HEK293 (cell line): Measurements from ENCODE around the gene SLC19A1.

Experiments used
- BCL11A ChIP-seq: fragments of 450-650 bp; formaldehyde crosslinking; IDR thresholded peaks from 2 replicates; pipeline ENCODE4 v1.5.1; 2016; ENCODE audit warnings: low read depth, missing biosample characterization, missing genetic modification characterization
- HOXA7 ChIP-seq: sonication (generic); formaldehyde crosslinking; IDR thresholded peaks from 2 replicates; pipeline ENCODE4 v1.8.1; 2022; ENCODE audit warnings: missing genetic modification reagents, borderline replicate concordance
- KLF1 ChIP-seq: fragments of 450-650 bp; formaldehyde crosslinking; IDR thresholded peaks from 2 replicates; pipeline ENCODE4 v1.5.1; 2016; ENCODE audit warnings: missing biosample characterization, missing genetic modification characterization
- KLF7 ChIP-seq: fragments of 450-650 bp; formaldehyde crosslinking; IDR thresholded peaks from 2 replicates; pipeline ENCODE4 v1.5.1; 2016; ENCODE audit warnings: missing biosample characterization, missing genetic modification characterization, borderline replicate concordance
- WT1 ChIP-seq: fragments of 450-650 bp; formaldehyde crosslinking; IDR thresholded peaks from 2 replicates; pipeline ENCODE4 v1.5.1; 2016; ENCODE audit warnings: missing biosample characterization, missing genetic modification characterization
- YY2 ChIP-seq: fragments of 450-650 bp; formaldehyde crosslinking; IDR thresholded peaks from 2 replicates; pipeline ENCODE4 v1.5.1; 2016; ENCODE audit warnings: missing biosample characterization, missing genetic modification characterization
- ZBTB20 ChIP-seq: fragments of 450-650 bp; formaldehyde crosslinking; IDR thresholded peaks from 2 replicates; pipeline ENCODE4 v1.5.1; 2016; ENCODE audit warnings: missing biosample characterization, missing genetic modification characterization
- ZNF768 ChIP-seq: fragments of 450-650 bp; formaldehyde crosslinking; IDR thresholded peaks from 2 replicates; pipeline ENCODE4 v1.5.1; 2018; ENCODE audit warnings: missing biosample characterization, mild to moderate bottlenecking, missing genetic modification characterization
- TF ChIP-seq, protein P1 (sequence below): fragments of 450-650 bp; formaldehyde crosslinking; IDR thresholded peaks from 2 replicates; pipeline ENCODE4 v1.5.1; 2016; ENCODE audit warnings: missing biosample characterization, missing genetic modification characterization
- TF ChIP-seq, protein P2 (sequence below): fragments of 450-650 bp; formaldehyde crosslinking; IDR thresholded peaks from 2 replicates; pipeline ENCODE4 v1.5.1; 2016; ENCODE audit warnings: missing biosample characterization, missing genetic modification characterization
- TF ChIP-seq, protein P3 (sequence below): fragments of 450-650 bp; formaldehyde crosslinking; IDR thresholded peaks from 2 replicates; pipeline ENCODE4 v1.5.1; 2016; ENCODE audit warnings: missing biosample characterization, missing genetic modification characterization
- TF ChIP-seq, protein P4 (sequence below): fragments of 450-650 bp; formaldehyde crosslinking; IDR thresholded peaks from 2 replicates; pipeline ENCODE4 v1.5.1; 2016; ENCODE audit warnings: missing biosample characterization, missing genetic modification characterization
- TF ChIP-seq, protein P5 (sequence below): fragments of 450-650 bp; formaldehyde crosslinking; IDR thresholded peaks from 2 replicates; pipeline ENCODE4 v1.5.1; 2016; ENCODE audit warnings: missing biosample characterization, missing genetic modification characterization, low read depth

DNA sequence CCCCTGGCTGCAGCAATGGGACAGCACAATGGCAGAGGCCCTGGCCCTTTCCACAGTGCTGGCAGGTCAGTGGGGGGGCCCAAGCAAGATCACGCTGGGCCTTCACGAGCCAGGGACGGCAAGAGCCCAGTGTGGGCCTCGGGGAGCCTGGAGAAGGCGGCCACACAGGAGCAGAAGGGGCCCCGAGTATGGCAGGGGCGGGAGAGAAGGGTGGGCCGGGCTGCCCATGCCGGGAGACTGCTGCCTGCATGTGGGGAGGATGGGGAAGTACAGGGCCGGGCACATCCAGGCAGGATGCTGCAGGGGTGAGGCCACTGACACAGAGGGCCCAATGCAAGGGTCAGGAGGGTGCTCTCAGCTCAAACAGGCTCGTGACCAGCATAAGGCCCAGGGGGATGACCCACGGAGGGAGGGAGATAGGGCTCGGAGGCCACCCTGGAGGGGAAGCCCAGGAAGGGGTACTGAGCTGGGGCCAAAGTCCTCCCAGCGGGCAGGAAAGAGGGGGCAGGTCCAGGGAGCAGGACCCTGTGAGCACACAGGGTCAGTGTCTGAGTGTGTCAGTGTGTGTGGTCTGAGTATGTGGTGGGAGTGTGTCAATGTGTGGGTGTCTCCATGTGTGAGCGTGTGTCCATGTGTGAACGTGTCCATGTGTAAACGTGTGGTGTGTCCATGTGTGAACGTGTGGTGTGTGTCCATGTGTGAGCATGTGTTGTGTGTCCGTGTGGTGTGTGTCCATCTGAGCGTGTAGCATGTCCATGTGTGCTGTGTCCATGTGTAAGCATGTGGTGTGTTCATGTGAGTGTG is 13.1 kb downstream of the SLC19A1 start:
- TF ChIP-seq, protein P1, sequence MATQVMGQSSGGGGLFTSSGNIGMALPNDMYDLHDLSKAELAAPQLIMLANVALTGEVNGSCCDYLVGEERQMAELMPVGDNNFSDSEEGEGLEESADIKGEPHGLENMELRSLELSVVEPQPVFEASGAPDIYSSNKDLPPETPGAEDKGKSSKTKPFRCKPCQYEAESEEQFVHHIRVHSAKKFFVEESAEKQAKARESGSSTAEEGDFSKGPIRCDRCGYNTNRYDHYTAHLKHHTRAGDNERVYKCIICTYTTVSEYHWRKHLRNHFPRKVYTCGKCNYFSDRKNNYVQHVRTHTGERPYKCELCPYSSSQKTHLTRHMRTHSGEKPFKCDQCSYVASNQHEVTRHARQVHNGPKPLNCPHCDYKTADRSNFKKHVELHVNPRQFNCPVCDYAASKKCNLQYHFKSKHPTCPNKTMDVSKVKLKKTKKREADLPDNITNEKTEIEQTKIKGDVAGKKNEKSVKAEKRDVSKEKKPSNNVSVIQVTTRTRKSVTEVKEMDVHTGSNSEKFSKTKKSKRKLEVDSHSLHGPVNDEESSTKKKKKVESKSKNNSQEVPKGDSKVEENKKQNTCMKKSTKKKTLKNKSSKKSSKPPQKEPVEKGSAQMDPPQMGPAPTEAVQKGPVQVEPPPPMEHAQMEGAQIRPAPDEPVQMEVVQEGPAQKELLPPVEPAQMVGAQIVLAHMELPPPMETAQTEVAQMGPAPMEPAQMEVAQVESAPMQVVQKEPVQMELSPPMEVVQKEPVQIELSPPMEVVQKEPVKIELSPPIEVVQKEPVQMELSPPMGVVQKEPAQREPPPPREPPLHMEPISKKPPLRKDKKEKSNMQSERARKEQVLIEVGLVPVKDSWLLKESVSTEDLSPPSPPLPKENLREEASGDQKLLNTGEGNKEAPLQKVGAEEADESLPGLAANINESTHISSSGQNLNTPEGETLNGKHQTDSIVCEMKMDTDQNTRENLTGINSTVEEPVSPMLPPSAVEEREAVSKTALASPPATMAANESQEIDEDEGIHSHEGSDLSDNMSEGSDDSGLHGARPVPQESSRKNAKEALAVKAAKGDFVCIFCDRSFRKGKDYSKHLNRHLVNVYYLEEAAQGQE (tag by site-specific recombination), result no peak
- TF ChIP-seq, protein P2, sequence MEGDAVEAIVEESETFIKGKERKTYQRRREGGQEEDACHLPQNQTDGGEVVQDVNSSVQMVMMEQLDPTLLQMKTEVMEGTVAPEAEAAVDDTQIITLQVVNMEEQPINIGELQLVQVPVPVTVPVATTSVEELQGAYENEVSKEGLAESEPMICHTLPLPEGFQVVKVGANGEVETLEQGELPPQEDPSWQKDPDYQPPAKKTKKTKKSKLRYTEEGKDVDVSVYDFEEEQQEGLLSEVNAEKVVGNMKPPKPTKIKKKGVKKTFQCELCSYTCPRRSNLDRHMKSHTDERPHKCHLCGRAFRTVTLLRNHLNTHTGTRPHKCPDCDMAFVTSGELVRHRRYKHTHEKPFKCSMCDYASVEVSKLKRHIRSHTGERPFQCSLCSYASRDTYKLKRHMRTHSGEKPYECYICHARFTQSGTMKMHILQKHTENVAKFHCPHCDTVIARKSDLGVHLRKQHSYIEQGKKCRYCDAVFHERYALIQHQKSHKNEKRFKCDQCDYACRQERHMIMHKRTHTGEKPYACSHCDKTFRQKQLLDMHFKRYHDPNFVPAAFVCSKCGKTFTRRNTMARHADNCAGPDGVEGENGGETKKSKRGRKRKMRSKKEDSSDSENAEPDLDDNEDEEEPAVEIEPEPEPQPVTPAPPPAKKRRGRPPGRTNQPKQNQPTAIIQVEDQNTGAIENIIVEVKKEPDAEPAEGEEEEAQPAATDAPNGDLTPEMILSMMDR (tag by site-specific recombination), result no peak
- TF ChIP-seq, protein P3, sequence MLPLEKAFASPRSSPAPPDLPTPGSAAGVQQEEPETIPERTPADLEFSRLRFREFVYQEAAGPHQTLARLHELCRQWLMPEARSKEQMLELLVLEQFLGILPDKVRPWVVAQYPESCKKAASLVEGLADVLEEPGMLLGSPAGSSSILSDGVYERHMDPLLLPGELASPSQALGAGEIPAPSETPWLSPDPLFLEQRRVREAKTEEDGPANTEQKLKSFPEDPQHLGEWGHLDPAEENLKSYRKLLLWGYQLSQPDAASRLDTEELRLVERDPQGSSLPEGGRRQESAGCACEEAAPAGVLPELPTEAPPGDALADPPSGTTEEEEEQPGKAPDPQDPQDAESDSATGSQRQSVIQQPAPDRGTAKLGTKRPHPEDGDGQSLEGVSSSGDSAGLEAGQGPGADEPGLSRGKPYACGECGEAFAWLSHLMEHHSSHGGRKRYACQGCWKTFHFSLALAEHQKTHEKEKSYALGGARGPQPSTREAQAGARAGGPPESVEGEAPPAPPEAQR (tag by site-specific recombination), result no peak
- TF ChIP-seq, protein P4, sequence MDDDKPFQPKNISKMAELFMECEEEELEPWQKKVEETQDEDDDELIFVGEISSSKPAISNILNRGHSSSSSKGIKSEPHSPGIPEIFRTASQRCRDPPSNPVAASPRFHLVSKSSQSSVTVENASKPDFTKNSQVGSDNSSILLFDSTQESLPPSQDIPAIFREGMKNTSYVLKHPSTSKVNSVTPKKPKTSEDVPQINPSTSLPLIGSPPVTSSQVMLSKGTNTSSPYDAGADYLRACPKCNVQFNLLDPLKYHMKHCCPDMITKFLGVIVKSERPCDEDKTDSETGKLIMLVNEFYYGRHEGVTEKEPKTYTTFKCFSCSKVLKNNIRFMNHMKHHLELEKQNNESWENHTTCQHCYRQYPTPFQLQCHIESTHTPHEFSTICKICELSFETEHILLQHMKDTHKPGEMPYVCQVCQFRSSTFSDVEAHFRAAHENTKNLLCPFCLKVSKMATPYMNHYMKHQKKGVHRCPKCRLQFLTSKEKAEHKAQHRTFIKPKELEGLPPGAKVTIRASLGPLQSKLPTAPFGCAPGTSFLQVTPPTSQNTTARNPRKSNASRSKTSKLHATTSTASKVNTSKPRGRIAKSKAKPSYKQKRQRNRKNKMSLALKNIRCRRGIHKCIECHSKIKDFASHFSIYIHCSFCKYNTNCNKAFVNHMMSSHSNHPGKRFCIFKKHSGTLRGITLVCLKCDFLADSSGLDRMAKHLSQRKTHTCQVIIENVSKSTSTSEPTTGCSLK (tag by site-specific recombination), result no peak
- TF ChIP-seq WT1 (tag by site-specific recombination) (no peak), HOXA7 (CRISPR knock-in tag) (no peak), KLF7 (tag by site-specific recombination) (no peak), ZNF768 (tag by site-specific recombination) (no peak), BCL11A (tag by site-specific recombination) (no peak), ZBTB20 (tag by site-specific recombination) (no peak), YY2 (tag by site-specific recombination) (no peak), KLF1 (no peak)
- TF ChIP-seq, protein P5, sequence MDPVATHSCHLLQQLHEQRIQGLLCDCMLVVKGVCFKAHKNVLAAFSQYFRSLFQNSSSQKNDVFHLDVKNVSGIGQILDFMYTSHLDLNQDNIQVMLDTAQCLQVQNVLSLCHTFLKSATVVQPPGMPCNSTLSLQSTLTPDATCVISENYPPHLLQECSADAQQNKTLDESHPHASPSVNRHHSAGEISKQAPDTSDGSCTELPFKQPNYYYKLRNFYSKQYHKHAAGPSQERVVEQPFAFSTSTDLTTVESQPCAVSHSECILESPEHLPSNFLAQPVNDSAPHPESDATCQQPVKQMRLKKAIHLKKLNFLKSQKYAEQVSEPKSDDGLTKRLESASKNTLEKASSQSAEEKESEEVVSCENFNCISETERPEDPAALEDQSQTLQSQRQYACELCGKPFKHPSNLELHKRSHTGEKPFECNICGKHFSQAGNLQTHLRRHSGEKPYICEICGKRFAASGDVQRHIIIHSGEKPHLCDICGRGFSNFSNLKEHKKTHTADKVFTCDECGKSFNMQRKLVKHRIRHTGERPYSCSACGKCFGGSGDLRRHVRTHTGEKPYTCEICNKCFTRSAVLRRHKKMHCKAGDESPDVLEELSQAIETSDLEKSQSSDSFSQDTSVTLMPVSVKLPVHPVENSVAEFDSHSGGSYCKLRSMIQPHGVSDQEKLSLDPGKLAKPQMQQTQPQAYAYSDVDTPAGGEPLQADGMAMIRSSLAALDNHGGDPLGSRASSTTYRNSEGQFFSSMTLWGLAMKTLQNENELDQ (tag by site-specific recombination), result no peak
